Heart left ventricle (tissue), 16 donors: ENCODE data around the gene RNF141. TPM values are rescaled to one million over a fixed set of nuclear protein-coding genes. Genes with fewer than 3 reads are reported as not detected.

Experiments
- ATAC-seq, 4 donors: fragments of 200-7000 bp; cut with Tn5 transposase; one replicate each; pipeline ENCODE4 v1.9.1; 2020 to 2022; ENCODE audit warnings: moderate library complexity in 4 of 4, mild to moderate bottlenecking in 3 of 4, moderate number of reproducible peaks in 1 of 4
- DNase-seq, 5 donors: peaks; one replicate each; pipeline ENCODE4 v3.0.0-alpha.2; 2020
- H3K27ac ChIP-seq, 12 donors: fragments of 200-600 bp; sonication (generic) in 4 of 12; one replicate each; pipeline versions ENCODE4 v1.5.0 to v1.8.0; 2016 to 2022; ENCODE audit warnings: mild to moderate bottlenecking in 2 of 12
- H3K27me3 ChIP-seq, 9 donors: fragments of 200-600 bp; sonication (generic) in 2 of 9; one replicate each; pipeline versions ENCODE4 v1.5.1 to v1.8.0; 2016 to 2022; ENCODE audit warnings: mild to moderate bottlenecking in 3 of 9
- H3K36me3 ChIP-seq, 9 donors: fragments of 200-600 bp; sonication (generic) in 2 of 9; one replicate each; pipeline versions ENCODE4 v1.5.0 to v1.8.0; 2018 to 2022; ENCODE audit warnings: mild to moderate bottlenecking in 2 of 9
- H3K4me1 ChIP-seq, 12 donors: fragments of 200-600 bp; sonication (generic) in 4 of 12; one replicate each; pipeline versions ENCODE4 v1.5.0 to v1.8.0; 2016 to 2022; ENCODE audit warnings: mild to moderate bottlenecking in 3 of 12
- H3K4me3 ChIP-seq, 12 donors: fragments of 200-600 bp; sonication (generic) in 4 of 12; one replicate each; pipeline versions ENCODE4 v1.5.0 to v1.8.0; 2017 to 2022; ENCODE audit warnings: mild to moderate bottlenecking in 9 of 12, moderate library complexity in 4 of 12
- H3K9me3 ChIP-seq, 12 donors: fragments of 200-600 bp; sonication (generic) in 4 of 12; one replicate each; pipeline versions ENCODE4 v1.5.0 to v1.8.0; 2016 to 2022; ENCODE audit warnings: mild to moderate bottlenecking in 1 of 12
- POLR2A ChIP-seq, 2 donors: fragments of 450-650 bp; IDR thresholded peaks; one replicate each; pipeline ENCODE4 v1.6.1; 2017; ENCODE audit warnings: antibody characterized with exemption in 2 of 2, mild to moderate bottlenecking in 2 of 2, moderate library complexity in 2 of 2
- WGBS, 4 donors: extraction: QIAGEN DNeasy Blood & Tissue Kit in 2 of 4; methylation state at CpG; one replicate each; pipeline versions ENCODE4 v1.1.5 to v1.1.7; 2013 to 2018; 5-methylcytosine and 5-hydroxymethylcytosine counted together
- intact Hi-C, 10 donors: fragments of 100-400 bp; cut with DNase I; formaldehyde crosslinking; loops; one replicate each; pipeline versions ENCODE4 v1.11.1 to v1.14.2; 2022
- polyA plus RNA-seq, 2 donors: library from polyadenylated mRNA; stranded (reverse); fragments of 200-250 nt; gene quantifications; one replicate each; pipeline ENCODE4 v1.2.3, GENCODE V29; 2013
- total RNA-seq, 9 donors: library from RNA; depleted of rRNA in 2 of 9; stranded (reverse); fragments of >200 nt in 2 of 9; fragmentation: NEBNext Ultra II Directional in 3 of 9; extraction: Animal tissue kit (Norgen Biotek cat#: 25700) in 3 of 9; gene quantifications; one replicate each; pipeline versions ENCODE4 v1.1.0 to v1.2.4, GENCODE V29; 2016 to 2023
- TF ChIP-seq, protein P1 (sequence below), 12 donors: fragments of 200-600 bp; sonication (generic) in 4 of 12; IDR thresholded peaks; one replicate each; pipeline versions ENCODE4 v1.5.0 to v1.8.0; 2018 to 2022; ENCODE audit warnings: antibody characterized with exemption in 12 of 12, mild to moderate bottlenecking in 5 of 12
- donor health status: ischemic (EF 13 %, LVEDD 7.1; RV severe dilation, severe dysfunction).
- donor health status: healthy with polysubstance abuse.
- donor health status: DM: no; HTN: yes; CAD: no.
- donor health status: DM: no; HTN: no; CAD: no.
- donor health status: ischemic (EF 25% LVEDD 6.9; RV normal size, moderate dysfunction).
- donor health status: ischemic (EF 25% LVEDD 5.7; RV mildly dilated, moderate dysfunction).
- donor health status: healthy.
- donor health status: DM: yes; HTN: yes; CAD: no.
- donor health status: ischemic (EF 35%, LVEDD 5.7; RV mildly dilated, moderate dysfunction).
- donor health status: nonischemic (EF 11% LVEDD 7.7; RV severe dilation, severe dysfunction).
- donor health status: DM: yes; HTN: yes; CAD: no.
- donor health status: PGD.
- donor health status: ischemic (EF 29% LVEDD 5.4; RV normal size, mild dysfunction).
- donor health status: nonischemic (EF 23%, LVEDD 6.1; RV moderate dilation, normal function).

The RNF141 gene
- total and polyA plus RNA-seq, 11 donors = 7.8 to 42.8 (median 30.7) TPM

DNA sequence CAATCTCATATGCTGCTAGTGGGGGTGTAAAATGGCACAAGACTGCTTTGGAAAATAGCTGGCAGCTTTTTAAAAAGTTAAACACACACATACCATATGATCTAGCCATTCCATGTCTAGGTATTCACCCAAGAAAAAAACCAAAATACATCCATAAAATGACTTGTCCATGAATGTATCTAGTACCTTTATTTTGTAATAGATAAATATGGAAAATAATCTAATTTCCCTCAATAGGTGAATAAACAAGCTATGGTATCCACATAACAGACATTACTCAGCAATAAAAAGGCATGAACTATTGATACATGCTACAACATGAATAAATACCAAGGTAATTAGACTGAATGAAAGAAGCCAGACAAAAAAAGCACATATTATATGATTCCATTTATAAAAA, 22.9 kb downstream of the RNF141 start:
- TF ChIP-seq, protein P1, sequence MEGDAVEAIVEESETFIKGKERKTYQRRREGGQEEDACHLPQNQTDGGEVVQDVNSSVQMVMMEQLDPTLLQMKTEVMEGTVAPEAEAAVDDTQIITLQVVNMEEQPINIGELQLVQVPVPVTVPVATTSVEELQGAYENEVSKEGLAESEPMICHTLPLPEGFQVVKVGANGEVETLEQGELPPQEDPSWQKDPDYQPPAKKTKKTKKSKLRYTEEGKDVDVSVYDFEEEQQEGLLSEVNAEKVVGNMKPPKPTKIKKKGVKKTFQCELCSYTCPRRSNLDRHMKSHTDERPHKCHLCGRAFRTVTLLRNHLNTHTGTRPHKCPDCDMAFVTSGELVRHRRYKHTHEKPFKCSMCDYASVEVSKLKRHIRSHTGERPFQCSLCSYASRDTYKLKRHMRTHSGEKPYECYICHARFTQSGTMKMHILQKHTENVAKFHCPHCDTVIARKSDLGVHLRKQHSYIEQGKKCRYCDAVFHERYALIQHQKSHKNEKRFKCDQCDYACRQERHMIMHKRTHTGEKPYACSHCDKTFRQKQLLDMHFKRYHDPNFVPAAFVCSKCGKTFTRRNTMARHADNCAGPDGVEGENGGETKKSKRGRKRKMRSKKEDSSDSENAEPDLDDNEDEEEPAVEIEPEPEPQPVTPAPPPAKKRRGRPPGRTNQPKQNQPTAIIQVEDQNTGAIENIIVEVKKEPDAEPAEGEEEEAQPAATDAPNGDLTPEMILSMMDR (IDR thresholded peaks at IDR 0.05) = no peak
- TF ChIP-seq POLR2A (IDR thresholded peaks at IDR 0.05) = no peak
- Histone ChIP-seq H3K4me3 (no peak overlapping the region), H3K36me3 (peaks cover 0 to 74% (median 53%) of the 10 kb centered on the region in 9 donors), H3K27ac (no peak overlapping the region), H3K9me3 (no peaks in the 10 kb centered on the region), H3K4me1 (peaks cover 0 to 10% (median under 1%) of the 10 kb centered on the region in 12 donors), H3K27me3 (no peaks in the 10 kb centered on the region)
- ATAC-seq (no peak), DNase-seq (no peak)
- intact Hi-C loops = loop anchor here (5.0 to 10.0 kb wide), 4 partner anchors 111 to 219 kb away; no protein-coding TSS in a partner anchor

DNA sequence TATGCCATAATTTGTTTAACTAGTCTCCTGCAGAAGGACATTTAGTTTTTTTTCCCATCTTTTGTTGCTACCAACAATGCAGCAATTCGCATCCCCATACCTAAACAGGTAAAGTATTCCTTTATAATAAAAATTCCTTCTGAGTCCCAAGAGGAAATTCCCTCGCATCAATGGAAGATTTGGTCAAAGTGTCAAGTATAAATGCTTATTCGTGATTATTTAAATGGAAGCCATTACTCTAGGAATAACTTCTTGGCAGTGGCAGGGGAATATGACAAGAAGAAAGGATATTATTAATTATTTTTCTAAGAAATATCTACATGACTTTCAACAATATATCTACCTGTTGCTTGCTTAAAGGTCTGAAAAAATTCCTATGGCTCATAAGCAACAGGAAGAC, 25.6 kb downstream of the RNF141 start:
- peaks cover 0 to 52% (median 31%) of the 10 kb centered on the region in 9 donors for H3K36me3 ChIP-seq
- TF ChIP-seq, protein P1 (IDR thresholded peaks at IDR 0.05) = no peak
- TF ChIP-seq POLR2A (IDR thresholded peaks at IDR 0.05) = no peak
- H3K9me3 ChIP-seq = no peaks in the 10 kb centered on the region
- ATAC-seq (no peak), DNase-seq (no peak)
- WGBS, 4 donors = 92 to 96% (median 94%) methylated on average over 3 of the region's 3 CpGs
- H3K27me3 ChIP-seq = no peaks in the 10 kb centered on the region
- no peak overlapping the region for H3K27ac ChIP-seq
- intact Hi-C loops = loop anchor here (2.0 to 10.0 kb wide), 5 partner anchors 108 to 222 kb away; no protein-coding TSS in a partner anchor
- peaks cover 0 to 10% (median under 1%) of the 10 kb centered on the region in 12 donors for H3K4me1 ChIP-seq
- H3K4me3 ChIP-seq = no peak overlapping the region

DNA sequence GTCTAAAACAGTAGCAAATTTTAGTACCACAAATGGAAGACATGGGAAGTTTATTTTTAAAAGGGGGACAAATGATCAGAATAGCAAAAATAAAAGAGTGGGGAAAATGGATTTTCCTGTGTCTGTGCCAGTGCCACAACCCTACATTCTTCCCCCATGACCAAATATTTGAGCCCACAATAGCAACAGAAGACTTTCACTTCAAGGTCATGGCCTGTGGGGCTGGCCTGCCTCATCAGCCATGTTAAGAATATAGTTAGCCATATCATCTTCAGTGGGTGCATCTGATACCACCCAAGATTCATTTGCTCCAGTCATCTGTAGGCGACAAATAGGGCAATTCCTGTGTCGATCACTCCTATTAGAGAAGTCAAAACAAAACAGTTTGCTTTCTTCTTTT, 26.3 kb downstream of the RNF141 start:
- no peak for ATAC-seq
- H3K27ac ChIP-seq = no peak overlapping the region
- H3K9me3 ChIP-seq = no peaks in the 10 kb centered on the region
- H3K36me3 ChIP-seq = peaks cover 0 to 45% (median 24%) of the 10 kb centered on the region in 9 donors
- no peak for DNase-seq
- no peaks in the 10 kb centered on the region for H3K27me3 ChIP-seq
- 92 to 98% (median 96%) methylated on average over 2 of the region's 2 CpGs for WGBS, 4 donors
- TF ChIP-seq, protein P1 (IDR thresholded peaks at IDR 0.05) = no peak
- no peak for TF ChIP-seq POLR2A (IDR thresholded peaks at IDR 0.05)
- intact Hi-C loops = loop anchor here (1.0 to 10.0 kb wide), 8 partner anchors 107 to 223 kb away; no protein-coding TSS in a partner anchor
- H3K4me3 ChIP-seq = no peak overlapping the region
- peaks cover 0 to 10% (median under 1%) of the 10 kb centered on the region in 12 donors for H3K4me1 ChIP-seq

DNA sequence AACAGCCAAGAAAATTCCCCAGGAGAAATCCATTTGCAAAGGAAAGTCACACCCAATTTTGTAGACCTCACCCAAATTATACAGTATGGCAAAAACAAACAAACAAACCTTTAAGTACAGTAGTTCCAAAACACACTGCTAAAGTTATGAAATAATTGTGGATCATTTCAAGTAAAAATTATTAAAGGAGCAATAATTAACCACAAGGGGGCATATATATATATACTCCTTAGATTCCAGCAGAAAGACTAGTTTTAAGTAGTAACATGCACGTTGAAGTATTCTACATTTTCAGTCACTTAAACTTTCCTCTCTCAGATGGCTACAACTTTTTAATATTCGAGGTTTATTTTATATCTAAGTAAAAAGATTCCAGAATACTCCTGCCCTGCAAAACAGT, 26.8 kb downstream of the RNF141 start:
- H3K27ac ChIP-seq = no peak overlapping the region
- ATAC-seq (no peak), DNase-seq (no peak)
- no peaks in the 10 kb centered on the region for H3K27me3 ChIP-seq
- TF ChIP-seq, protein P1 (IDR thresholded peaks at IDR 0.05) = peak in 11 of 12 donors; percentile 16 to 57 (median 42)
- TF ChIP-seq POLR2A (IDR thresholded peaks at IDR 0.05) = no peak
- H3K36me3 ChIP-seq = peaks cover 0 to 40% (median 18%) of the 10 kb centered on the region in 9 donors
- intact Hi-C loops = loop anchor here in 9 of 10 donors (1.0 to 10.0 kb wide), 7 partner anchors 109 to 223 kb away; no protein-coding TSS in a partner anchor
- 39 to 60% (median 46%) methylated on average over 2 of the region's 2 CpGs for WGBS, 4 donors
- H3K9me3 ChIP-seq = no peaks in the 10 kb centered on the region
- no peak overlapping the region for H3K4me3 ChIP-seq
- peaks cover 0 to 10% (median under 1%) of the 10 kb centered on the region in 12 donors for H3K4me1 ChIP-seq
